ENCODE results near the gene GSE1.

GRCh38 chr16:85640585-85640984, 27.5 kb downstream of the GSE1 start:
- TF ChIP-seq PRDM1 (tag by site-specific recombination; IDR thresholded peaks at IDR 0.05) (no peak), CTCF (tag by site-specific recombination; IDR thresholded peaks at IDR 0.05) (no peak), ZNF10 (tag by site-specific recombination; IDR thresholded peaks at IDR 0.05) (no peak), PBX3 (CRISPR knock-in tag; IDR thresholded peaks at IDR 0.05) (no peak), ZNF768 (tag by site-specific recombination; IDR thresholded peaks at IDR 0.05) (no peak), ZBTB21 (tag by site-specific recombination; IDR thresholded peaks at IDR 0.05) (no peak), ZNF175 (tag by site-specific recombination; IDR thresholded peaks at IDR 0.05) (no peak), ZFP3 (tag by site-specific recombination; IDR thresholded peaks at IDR 0.05; ENCODE audit: low read depth) (no peak), ZNF530 (tag by site-specific recombination; IDR thresholded peaks at IDR 0.05; ENCODE audit: low read depth) (no peak)
- TF ChIP-seq, protein P1, sequence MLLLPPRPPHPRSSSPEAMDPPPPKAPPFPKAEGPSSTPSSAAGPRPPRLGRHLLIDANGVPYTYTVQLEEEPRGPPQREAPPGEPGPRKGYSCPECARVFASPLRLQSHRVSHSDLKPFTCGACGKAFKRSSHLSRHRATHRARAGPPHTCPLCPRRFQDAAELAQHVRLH (tag by site-specific recombination; IDR thresholded peaks at IDR 0.05), result no peak
